ENCODE results near the gene COL5A2.

COL5A2 gene

DNA sequence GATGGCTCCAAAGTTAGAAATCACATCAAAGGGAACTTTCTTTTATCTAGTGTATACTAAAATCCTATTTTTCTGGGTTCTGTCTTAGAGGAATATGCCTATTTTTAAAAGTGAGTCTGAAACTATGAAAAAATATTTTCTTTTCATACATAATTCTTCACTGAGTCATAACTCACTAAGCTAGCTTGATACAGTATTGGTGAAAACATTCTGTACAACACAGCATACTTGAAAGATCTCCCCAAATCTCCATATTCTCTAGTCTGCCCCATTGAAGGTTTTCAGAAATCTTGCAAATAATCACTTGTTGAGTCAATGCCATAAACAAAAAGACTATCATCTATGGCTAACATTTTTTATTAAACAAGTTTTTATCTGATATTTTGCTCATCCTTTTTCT is 160.9 kb downstream of the COL5A2 start:
- Mint-ChIP-seq H3K27ac (peak overlapping the region in 1 of 3 experiments; percentile 47), H3K27me3 (ENCODE audit: low read depth) (no peaks in the 10 kb centered on the region)

GRCh38 chr2:189016311-189016861 is 163.2 kb downstream of the COL5A2 start:
- Mint-ChIP-seq H3K36me3 (ENCODE audit: low read depth) (peaks cover 18% of the 10 kb centered on the region), H3K9me3 (no peaks in the 10 kb centered on the region), H3K27ac (peak overlapping the region in 2 of 3 experiments; percentile 1 to 7), H3K4me3 (no peak overlapping the region), H3K4me1 (peaks cover 20% of the 10 kb centered on the region), H3K27me3 (ENCODE audit: low read depth) (no peaks in the 10 kb centered on the region)
- TF ChIP-seq, protein P1, sequence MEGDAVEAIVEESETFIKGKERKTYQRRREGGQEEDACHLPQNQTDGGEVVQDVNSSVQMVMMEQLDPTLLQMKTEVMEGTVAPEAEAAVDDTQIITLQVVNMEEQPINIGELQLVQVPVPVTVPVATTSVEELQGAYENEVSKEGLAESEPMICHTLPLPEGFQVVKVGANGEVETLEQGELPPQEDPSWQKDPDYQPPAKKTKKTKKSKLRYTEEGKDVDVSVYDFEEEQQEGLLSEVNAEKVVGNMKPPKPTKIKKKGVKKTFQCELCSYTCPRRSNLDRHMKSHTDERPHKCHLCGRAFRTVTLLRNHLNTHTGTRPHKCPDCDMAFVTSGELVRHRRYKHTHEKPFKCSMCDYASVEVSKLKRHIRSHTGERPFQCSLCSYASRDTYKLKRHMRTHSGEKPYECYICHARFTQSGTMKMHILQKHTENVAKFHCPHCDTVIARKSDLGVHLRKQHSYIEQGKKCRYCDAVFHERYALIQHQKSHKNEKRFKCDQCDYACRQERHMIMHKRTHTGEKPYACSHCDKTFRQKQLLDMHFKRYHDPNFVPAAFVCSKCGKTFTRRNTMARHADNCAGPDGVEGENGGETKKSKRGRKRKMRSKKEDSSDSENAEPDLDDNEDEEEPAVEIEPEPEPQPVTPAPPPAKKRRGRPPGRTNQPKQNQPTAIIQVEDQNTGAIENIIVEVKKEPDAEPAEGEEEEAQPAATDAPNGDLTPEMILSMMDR (IDR thresholded peaks at IDR 0.05; ENCODE audit: unreplicated experiment in 3 of 3): no peak

More for the DNA sequence above, 160.9 kb downstream of the COL5A2 start:
- Mint-ChIP-seq H3K36me3 (ENCODE audit: low read depth) (no peaks in the 10 kb centered on the region), H3K4me1 (peaks cover 34% of the 10 kb centered on the region), H3K9me3 (no peaks in the 10 kb centered on the region), H3K4me3 (no peak overlapping the region)
- TF ChIP-seq, protein P1 (IDR thresholded peaks at IDR 0.05; ENCODE audit: unreplicated experiment in 3 of 3): no peak

GRCh38 chr2:189015359-189015758 is 164.2 kb downstream of the COL5A2 start:
- H3K4me3 Mint-ChIP-seq: no peak overlapping the region
- H3K27ac Mint-ChIP-seq: peak overlapping the region; percentile 7 to 52 (median 47)
- H3K9me3 Mint-ChIP-seq: no peaks in the 10 kb centered on the region
- peaks cover 29% of the 10 kb centered on the region for H3K36me3 Mint-ChIP-seq (ENCODE audit: low read depth)
- TF ChIP-seq, protein P1 (IDR thresholded peaks at IDR 0.05; ENCODE audit: unreplicated experiment in 3 of 3): no peak
- H3K27me3 Mint-ChIP-seq (ENCODE audit: low read depth): no peaks in the 10 kb centered on the region
- H3K4me1 Mint-ChIP-seq: peaks cover 18% of the 10 kb centered on the region

GRCh38 chr2:189014449-189015138 is 165.0 kb downstream of the COL5A2 start:
- Mint-ChIP-seq H3K9me3 (no peaks in the 10 kb centered on the region), H3K4me3 (no peak overlapping the region), H3K4me1 (peaks cover 13% of the 10 kb centered on the region), H3K27me3 (ENCODE audit: low read depth) (no peaks in the 10 kb centered on the region), H3K27ac (peak overlapping the region; percentile 7 to 74 (median 51)), H3K36me3 (ENCODE audit: low read depth) (peaks cover 31% of the 10 kb centered on the region)
- TF ChIP-seq, protein P1 (IDR thresholded peaks at IDR 0.05; ENCODE audit: unreplicated experiment in 3 of 3): no peak

GRCh38 chr2:189013671-189014448 is 165.7 kb downstream of the COL5A2 start:
- Mint-ChIP-seq H3K4me1 (peaks cover 13% of the 10 kb centered on the region), H3K4me3 (no peak overlapping the region), H3K27me3 (ENCODE audit: low read depth) (no peaks in the 10 kb centered on the region), H3K9me3 (no peaks in the 10 kb centered on the region), H3K27ac (peak overlapping the region in 2 of 3 experiments; percentile 7 to 74), H3K36me3 (ENCODE audit: low read depth) (peaks cover 34% of the 10 kb centered on the region)
- TF ChIP-seq, protein P1 (IDR thresholded peaks at IDR 0.05; ENCODE audit: unreplicated experiment in 3 of 3): no peak
